ENCODE data around the gene RALGDS.

GRCh38 chr9:133067006-133067405 lies 54.0 kb downstream of the RALGDS start:
- TF ChIP-seq, protein P1, sequence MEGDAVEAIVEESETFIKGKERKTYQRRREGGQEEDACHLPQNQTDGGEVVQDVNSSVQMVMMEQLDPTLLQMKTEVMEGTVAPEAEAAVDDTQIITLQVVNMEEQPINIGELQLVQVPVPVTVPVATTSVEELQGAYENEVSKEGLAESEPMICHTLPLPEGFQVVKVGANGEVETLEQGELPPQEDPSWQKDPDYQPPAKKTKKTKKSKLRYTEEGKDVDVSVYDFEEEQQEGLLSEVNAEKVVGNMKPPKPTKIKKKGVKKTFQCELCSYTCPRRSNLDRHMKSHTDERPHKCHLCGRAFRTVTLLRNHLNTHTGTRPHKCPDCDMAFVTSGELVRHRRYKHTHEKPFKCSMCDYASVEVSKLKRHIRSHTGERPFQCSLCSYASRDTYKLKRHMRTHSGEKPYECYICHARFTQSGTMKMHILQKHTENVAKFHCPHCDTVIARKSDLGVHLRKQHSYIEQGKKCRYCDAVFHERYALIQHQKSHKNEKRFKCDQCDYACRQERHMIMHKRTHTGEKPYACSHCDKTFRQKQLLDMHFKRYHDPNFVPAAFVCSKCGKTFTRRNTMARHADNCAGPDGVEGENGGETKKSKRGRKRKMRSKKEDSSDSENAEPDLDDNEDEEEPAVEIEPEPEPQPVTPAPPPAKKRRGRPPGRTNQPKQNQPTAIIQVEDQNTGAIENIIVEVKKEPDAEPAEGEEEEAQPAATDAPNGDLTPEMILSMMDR (conservative IDR thresholded peaks at IDR 0.05) = no peak
- no peak for TF ChIP-seq EZH2 (IDR thresholded peaks at IDR 0.05; ENCODE audit: low read depth)

Data from PC-9 (cell line).